HG03469 (cell line): ENCODE data around the gene GDF10.

Experiments
- ATAC-seq: cut with Tn5 transposase; IDR thresholded peaks from one replicate; pipeline ENCODE4 v1.9.1; 2021; ENCODE audit warnings: mild to moderate bottlenecking, moderate library complexity, moderate number of reproducible peaks; ENCODE audit not compliant: unreplicated experiment

Gene GDF10

DNA sequence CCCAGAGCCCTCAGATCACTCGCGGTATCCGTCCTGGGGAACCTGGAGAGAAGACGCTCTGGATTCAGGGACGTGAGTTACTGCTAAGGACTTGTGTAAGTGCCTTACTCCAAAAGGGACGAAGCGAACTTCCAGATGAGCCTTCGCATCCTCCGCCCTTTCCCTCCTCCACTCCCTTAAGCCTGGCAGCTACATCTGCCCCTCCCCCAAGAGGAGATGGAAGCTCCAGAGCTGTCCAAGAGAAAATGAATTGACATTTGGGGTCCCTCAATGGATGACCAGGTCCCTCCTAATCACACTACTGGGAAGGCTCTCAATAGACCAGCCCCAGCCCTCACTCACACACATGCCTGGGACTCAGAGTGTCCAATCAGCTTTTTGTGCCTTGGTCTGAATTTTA, 31.3 kb upstream of the GDF10 start:
- ATAC-seq: no peak

DNA sequence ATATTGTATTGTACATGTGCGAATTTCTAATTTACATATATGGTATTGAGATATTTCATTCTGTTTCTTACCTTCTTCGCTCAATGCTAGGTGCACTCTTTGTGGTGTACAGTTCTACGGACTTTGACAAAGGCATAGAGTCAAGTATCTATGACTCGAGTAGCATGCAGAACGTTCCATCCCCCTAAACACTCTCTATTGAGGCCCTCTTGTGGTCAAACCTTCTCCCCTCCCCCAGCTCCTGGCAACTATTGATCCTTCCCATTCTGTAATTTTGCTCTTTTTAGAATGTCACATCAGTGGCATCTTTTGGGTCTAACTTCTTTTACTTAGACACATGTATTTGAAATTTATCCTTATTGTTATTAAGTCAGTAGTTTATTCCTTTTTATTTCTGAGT, 30.7 kb upstream of the GDF10 start:
- no peak for ATAC-seq

- no peak for ATAC-seq
Measured at GRCh38 chr10:47276071-47276470, 23.9 kb upstream of the GDF10 start.

DNA sequence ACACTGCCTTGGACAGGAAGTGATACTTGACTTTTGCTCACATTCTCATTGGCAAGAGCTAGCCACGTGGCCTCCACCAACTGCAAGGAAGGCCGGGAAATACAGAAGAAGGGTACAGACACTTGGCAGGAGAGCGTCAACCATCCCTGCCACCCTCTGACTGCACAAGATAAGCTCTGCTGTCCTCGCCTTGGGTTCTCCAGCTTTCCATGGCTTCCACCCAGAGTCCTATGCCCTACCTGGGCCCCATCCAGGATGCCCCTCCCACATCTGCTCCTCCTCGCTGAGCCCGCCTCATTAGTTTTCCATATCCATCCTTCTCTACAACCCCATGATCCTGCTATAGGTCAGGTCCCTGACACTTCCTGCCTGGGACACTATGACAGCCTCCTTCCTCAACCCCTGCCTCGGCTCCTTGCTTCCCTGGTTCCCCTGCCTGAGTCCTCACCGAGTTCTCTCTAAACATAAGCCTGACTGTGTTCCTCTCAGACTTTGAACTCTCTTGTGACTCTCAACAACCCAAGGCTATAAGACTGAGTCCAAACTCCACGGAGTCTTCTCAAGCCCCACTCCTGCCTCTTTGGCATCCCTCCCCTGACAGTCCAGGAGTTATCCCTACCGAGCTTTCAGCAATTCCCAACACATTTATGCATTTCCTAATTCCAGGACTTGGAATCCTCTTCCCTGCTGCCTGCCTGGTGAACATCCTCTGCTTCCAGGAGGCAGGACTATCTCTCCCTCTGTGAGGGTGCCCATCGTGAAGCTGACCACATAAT, 23.2 kb upstream of the GDF10 start:
- ATAC-seq: no peak

- no peak for ATAC-seq
Measured at GRCh38 chr10:47277352-47278151, 22.4 kb upstream of the GDF10 start.

DNA sequence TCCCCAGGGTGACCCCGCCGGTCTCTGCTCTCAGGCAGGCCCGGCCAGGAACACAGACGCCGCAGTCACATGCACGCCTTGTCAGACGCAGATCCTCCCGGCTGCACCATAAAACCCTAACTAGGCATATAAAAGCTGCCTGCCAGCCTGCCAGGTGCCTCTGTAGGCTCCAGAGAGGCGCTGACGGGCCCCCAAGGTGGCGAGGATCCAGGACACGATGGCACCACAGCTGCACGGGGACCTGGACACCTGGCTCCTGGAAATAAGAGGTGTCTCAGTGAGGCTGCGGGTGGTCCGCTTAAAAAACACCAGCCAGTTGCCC, 21.9 kb upstream of the GDF10 start:
- no peak for ATAC-seq

DNA sequence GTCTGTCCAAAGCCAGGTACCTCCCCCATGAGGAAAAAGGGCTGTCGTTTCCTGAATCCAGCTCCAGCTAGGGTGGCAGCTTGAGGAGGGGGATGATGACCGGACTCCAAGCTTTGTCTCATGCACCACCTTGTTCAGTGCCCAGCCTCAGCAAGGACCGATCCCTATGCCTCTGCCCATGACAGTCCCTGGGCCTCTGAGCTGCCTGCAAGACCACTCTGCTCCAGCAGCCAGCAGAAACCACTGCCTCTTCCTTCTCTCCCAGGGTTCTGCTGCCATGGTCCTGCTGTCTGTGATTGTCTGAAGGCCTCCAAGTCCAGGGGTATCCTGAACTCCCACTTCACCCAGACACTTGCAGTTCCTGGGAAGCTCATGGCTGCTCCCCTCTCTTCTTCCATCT, 21.3 kb upstream of the GDF10 start:
- no peak for ATAC-seq

GRCh38 chr10:47279276-47279675, 20.7 kb upstream of the GDF10 start:
- no peak for ATAC-seq

GRCh38 chr10:47282005-47282656, 17.9 kb upstream of the GDF10 start:
- no peak for ATAC-seq

- no peak for ATAC-seq
Measured at GRCh38 chr10:47282657-47283018, 17.4 kb upstream of the GDF10 start.

- no peak for ATAC-seq
Measured at GRCh38 chr10:47283101-47283630, 16.8 kb upstream of the GDF10 start.

DNA sequence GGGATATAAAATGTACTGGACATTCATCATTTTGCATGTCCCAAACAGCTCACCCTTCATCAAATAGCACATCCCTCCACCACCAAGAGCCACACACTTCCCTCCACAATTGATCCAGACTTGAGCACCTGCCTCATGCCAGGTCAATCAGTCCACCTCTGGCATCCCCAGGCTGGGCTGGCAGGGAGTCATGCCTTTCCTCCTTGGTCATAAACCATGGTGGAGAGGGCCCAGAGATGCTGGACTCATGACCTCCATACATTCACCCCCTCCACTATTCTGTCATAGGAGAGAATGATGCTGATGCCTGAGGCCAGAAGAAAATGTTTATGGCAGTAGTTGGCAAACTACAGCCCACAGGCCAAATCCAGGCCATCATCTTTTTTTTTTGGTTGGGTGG, 16.1 kb upstream of the GDF10 start:
- no peak for ATAC-seq

DNA sequence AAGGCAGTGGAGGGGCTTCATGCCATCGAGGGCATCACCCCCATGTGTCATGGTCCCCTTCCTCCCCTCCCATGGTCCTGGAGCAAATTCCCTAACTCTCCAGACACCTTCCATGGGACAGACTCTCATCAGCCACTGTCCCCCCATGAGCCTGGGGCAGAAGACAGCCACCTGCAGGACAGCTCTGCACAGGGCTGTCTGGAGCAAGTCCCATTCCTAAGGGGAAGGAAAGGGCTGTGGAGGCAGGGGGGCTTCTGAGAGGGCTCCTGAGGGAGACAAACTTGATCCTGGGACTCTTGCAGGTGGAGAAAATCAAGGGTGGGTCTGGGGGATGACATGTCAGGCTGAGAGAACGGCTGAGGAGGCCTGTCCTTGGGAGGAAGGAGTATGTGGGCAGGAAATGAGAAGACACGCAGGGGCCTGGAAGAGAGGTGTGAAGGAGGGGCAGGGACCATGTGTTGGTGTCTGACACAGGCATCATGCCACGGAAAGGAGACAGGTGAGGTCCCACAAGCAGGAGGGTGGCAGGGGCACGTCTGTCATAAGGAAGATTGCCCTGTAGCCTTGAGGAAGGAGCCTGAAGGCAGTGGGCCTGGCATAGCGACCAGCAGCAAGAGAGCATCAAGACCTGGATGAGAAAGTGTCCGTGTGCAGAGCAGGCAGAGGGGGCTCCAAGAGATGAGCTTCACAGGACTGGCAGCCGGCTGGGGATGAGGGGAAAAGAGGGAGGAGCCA, 14.4 kb upstream of the GDF10 start:
- no peak for ATAC-seq

GRCh38 chr10:47286116-47286505, 13.9 kb upstream of the GDF10 start:
- no peak for ATAC-seq

DNA sequence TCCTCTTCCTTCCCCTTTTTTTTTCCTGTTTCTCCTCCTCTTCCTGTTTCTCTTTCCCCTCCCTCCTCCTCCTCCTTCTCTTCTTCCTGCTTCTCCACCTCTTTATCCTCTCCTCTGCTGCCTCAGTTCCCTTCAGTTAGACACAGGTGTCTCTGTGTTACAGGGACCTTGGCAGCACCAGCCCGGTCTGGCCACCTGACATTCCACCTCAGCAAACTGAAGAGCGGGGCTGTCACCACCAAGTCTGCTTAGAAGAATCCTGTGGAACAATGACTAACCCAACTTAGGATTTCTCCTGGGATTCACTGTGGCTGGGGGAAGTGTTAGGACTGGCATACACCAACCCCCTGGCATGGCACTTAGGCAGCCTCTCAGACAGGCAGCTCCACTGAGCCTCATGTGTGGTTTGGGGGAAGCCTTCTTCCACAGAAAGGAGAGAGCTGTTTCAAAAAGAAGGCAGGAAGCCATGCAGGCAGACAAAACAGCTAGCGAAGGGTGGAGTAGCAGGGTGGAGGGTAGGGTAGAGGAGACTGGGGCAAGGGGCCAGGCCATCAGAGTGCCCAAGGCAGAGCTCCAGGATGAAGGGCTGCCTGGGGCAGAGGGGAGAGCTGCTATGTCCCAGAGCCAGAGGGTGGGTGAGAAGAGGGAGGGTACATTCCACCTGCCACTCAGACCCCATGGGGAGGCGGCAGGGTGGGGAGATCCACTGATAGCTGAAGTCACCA, 13.2 kb upstream of the GDF10 start:
- no peak for ATAC-seq

- no peak for ATAC-seq
Measured at GRCh38 chr10:47287365-47287802, 12.6 kb upstream of the GDF10 start.

DNA sequence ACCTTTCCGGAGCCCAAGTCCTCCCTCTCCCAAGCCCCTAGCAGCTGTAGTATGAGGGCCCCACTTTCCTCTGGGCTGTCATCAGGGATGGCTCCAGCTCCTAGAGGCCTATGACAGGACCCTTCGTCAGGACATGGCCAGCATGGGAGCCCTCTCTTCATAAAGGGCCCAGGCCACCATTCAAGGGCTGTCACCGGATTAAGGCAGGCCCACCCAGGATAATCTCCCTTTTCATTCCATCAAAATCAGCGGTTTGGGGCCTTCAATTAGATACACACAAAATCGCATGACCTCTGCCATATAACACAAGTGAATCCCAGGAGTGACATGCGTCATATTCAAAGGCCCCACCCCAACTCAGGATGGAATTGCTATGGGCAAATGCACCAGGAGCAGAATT, 12.2 kb upstream of the GDF10 start:
- ATAC-seq: no peak

- no peak for ATAC-seq
Measured at GRCh38 chr10:47288236-47288635, 11.8 kb upstream of the GDF10 start.

DNA sequence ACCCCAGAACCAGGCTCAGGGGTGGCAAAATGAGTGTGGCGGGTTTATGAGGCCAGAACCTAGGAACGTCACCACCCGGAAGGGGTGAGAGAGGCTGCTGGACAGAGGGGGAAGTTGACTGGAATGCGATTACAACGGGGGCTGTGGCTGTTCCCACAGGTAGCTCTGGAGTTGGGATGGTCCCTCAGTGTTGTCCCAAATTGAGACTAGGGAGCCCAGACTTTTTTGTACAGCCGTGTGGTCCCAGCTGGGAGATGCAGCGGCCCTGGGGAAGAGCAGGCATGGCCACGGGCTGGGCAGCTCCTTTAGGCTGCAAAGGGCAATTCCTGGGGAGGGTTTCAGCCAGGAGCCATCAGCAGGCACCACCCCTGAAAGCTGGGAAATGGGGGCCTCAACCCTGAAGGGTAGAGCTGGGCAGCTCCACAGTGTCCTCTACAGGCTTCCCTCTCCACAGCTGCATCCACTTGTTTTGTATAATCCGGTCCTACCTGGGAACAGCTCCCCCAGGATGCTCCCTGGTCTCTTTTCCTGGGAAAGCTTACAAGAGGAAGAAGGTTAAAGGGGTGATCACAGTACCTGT, 11.0 kb upstream of the GDF10 start:
- ATAC-seq: no peak

DNA sequence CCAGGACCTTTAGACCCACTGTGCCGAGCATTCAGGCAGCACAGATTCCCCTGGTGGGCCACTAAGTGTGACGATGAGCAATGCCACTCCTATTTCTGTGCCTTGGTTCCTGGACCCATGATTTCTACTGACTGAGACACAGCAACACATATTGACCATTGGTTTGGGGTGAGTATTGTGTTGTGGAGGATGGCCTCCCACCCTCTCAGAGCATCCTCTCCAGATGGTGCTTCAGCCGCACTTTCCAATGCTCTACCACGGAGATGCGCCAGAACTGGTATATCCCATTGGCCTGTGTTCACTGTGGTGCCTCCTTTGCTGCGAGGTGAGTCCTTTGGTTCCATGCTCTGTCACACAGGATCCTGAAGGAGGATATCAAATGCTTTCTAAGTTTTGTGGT, 10.1 kb upstream of the GDF10 start:
- ATAC-seq: no peak
